ENCODE measurements around the gene IL1R1. TPM values are rescaled to one million over a fixed set of nuclear protein-coding genes. Genes with fewer than 3 reads are reported as not detected.
A peak's percentile ranks its signal among the peaks of the same experiment; 100 is the strongest.

IL1R1 gene
- total and polyA plus RNA-seq, 10 of the 15 experiments (the other 5 are each of a cell fraction or from before 2014, with no cell fraction given) = 0.17 to 13.2 (median 0.53) TPM

GRCh38 chr2:102186791-102187495 lies 44.4 kb downstream of the IL1R1 start, which contains the start of gene IL1RL2 (continued):
- TF ChIP-seq MLLT1 (IDR thresholded peaks at IDR 0.05) (no peak), TARDBP (IDR thresholded peaks at IDR 0.05; ENCODE audit: borderline replicate concordance) (no peak)

GRCh38 chr2:102187496-102188150 lies 45.1 kb downstream of the IL1R1 start:
- FAIRE-seq = no peak
- no peak for TF ChIP-seq SIX5 (IDR thresholded peaks at IDR 0.05; ENCODE audit: low read depth, low read length, severe bottlenecking)
- no peak for TF ChIP-seq CREB1 (IDR thresholded peaks at IDR 0.05; ENCODE audit: low read depth)

More at GRCh38 chr2:102187496-102188150, 45.1 kb downstream of the IL1R1 start:
- no TSS peak for BruUV-seq (replicated peaks)
- Histone ChIP-seq H3K4me3 (no peak overlapping the region), H3K27ac (ENCODE audit: control insufficient read depth, insufficient read depth) (no peak overlapping the region), H3K79me2 (ENCODE audit: control insufficient read depth, insufficient read depth, low read length) (no peaks in the 10 kb centered on the region), H3K27me3 (replicated peaks in 1 of 2; ENCODE audit: control insufficient read depth in 2 of 2, insufficient read depth in 2 of 2, low read length in 1 of 2) (no peaks in the 10 kb centered on the region; a peak in 2 of 4 replicates), H2AFZ (ENCODE audit: control insufficient read depth, low read depth, low read length) (no peak overlapping the region; the same call in 1 of the 2 replicates), H3K9me3 (replicated peaks; ENCODE audit: control insufficient read depth, insufficient read depth, low read length) (no peaks in the 10 kb centered on the region; the same call in 2 of the 3 replicates), H3K36me3 (ENCODE audit: control insufficient read depth in 2 of 2, insufficient read depth in 2 of 2, low read length in 1 of 2) (no peaks in the 10 kb centered on the region), H4K20me1 (ENCODE audit: control insufficient read depth, insufficient read depth) (no peaks in the 10 kb centered on the region), H3K9ac (ENCODE audit: control insufficient read depth, insufficient read depth, low read length) (no peak overlapping the region), H3K4me1 (ENCODE audit: control insufficient read depth, insufficient read depth, low read length) (no peaks in the 10 kb centered on the region), H3K4me2 (ENCODE audit: control insufficient read depth, insufficient read depth) (0 out of 2 replicates have a peak overlapping the region, but pooled peaks have one; percentile 8)
- ChIA-PET RAD21 (ENCODE audit: unreplicated experiment) (no interaction called here), CTCF (interaction anchor here (1.2 kb wide), 1 partner anchor 53 kb away, joined by 4 read pairs; no protein-coding TSS in a partner anchor), SMC1A (ENCODE audit: uncharacterized antibody, unreplicated experiment) (no interaction called here), POLR2A (interaction anchor here (0.6 kb wide), 1 partner anchor 35 kb away, joined by 3 read pairs; no protein-coding TSS in a partner anchor)
- in situ Hi-C loops (cut with MboI) (no loop called here), intact Hi-C loops (cut with micrococcal nuclease; ENCODE audit: unreplicated experiment) (loop anchor here (2.0 kb wide), 1 partner anchor 53 kb away; no protein-coding TSS in a partner anchor)
- DNase-seq (ENCODE audit: low read depth, low spot score) (no peak), ATAC-seq (no peak)
- WGBS (ENCODE audit: insufficient coverage, insufficient replicate concordance, low lambda C conversion rate, missing lambda C conversion rate) = 37% methylated on average over 38 of the region's 50 CpGs
